Testis (tissue), 2 donors: ENCODE data around the gene TMEM151B.

Experiments used
- POLR2A ChIP-seq: fragments of 450-650 bp; IDR thresholded peaks from one replicate; pipeline ENCODE4 v1.6.1; 2017; ENCODE audit warnings: antibody characterized with exemption, mild to moderate bottlenecking, moderate library complexity
- TF ChIP-seq, protein P1 (sequence below), 3 experiments: fragments of 450-650 bp in 2 of 3; fragments of 200-600 bp in 1 of 3; sonication (generic) in 1 of 3; IDR thresholded peaks; one replicate each; pipeline ENCODE4 v1.5.1; 2016 to 2019; ENCODE audit warnings: antibody characterized with exemption in 3 of 3, mild to moderate bottlenecking in 2 of 3, moderate library complexity in 1 of 3

DNA sequence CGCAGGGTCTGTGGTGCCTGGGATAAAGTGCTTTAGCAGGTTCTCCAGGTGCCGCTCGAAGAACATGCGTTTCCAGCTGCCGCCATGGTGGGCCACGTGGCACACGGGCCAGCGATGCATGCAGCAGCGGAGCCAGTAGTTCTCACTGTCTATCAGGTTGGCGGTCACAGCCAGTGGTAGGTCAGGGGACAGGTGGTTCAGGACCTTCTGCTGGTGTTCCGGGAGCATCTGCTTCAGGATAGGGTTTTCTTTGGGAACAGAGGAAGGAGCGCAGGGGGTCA, 16.0 kb downstream of the TMEM151B start:
- TF ChIP-seq, protein P1, sequence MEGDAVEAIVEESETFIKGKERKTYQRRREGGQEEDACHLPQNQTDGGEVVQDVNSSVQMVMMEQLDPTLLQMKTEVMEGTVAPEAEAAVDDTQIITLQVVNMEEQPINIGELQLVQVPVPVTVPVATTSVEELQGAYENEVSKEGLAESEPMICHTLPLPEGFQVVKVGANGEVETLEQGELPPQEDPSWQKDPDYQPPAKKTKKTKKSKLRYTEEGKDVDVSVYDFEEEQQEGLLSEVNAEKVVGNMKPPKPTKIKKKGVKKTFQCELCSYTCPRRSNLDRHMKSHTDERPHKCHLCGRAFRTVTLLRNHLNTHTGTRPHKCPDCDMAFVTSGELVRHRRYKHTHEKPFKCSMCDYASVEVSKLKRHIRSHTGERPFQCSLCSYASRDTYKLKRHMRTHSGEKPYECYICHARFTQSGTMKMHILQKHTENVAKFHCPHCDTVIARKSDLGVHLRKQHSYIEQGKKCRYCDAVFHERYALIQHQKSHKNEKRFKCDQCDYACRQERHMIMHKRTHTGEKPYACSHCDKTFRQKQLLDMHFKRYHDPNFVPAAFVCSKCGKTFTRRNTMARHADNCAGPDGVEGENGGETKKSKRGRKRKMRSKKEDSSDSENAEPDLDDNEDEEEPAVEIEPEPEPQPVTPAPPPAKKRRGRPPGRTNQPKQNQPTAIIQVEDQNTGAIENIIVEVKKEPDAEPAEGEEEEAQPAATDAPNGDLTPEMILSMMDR (IDR thresholded peaks at IDR 0.05), result no peak
- no peak for TF ChIP-seq POLR2A
